Left lung (tissue), 10 donors: ENCODE data around the gene DAB1. TPM values are rescaled to one million over a fixed set of nuclear protein-coding genes. Genes with fewer than 3 reads are reported as not detected.

ENCODE experiments used
- ATAC-seq: fragments of 200-7000 bp; cut with Tn5 transposase; one replicate; pipeline ENCODE4 v1.9.1; 2020; ENCODE audit warnings: moderate library complexity
- DNase-seq, 4 donors: peaks; one replicate each; pipeline ENCODE4 v3.0.0-alpha.2; 2013 to 2020
- H3K27ac ChIP-seq, 2 donors: fragments of 200-600 bp; sonication (generic) in 1 of 2; one replicate each; pipeline versions ENCODE4 v1.5.0 to v1.8.0; 2020 to 2021
- H3K27me3 ChIP-seq, 2 donors: fragments of 200-600 bp; sonication (generic) in 1 of 2; one replicate each; pipeline versions ENCODE4 v1.5.0 to v1.8.0; 2020 to 2021
- H3K36me3 ChIP-seq, 2 donors: fragments of 200-600 bp; sonication (generic) in 1 of 2; one replicate each; pipeline versions ENCODE4 v1.5.0 to v1.8.0; 2020 to 2021
- H3K4me1 ChIP-seq, 2 donors: fragments of 200-600 bp; one replicate each; pipeline ENCODE4 v1.8.0; 2021
- H3K4me3 ChIP-seq, 2 donors: fragments of 200-600 bp; sonication (generic) in 1 of 2; one replicate each; pipeline versions ENCODE4 v1.5.0 to v1.8.0; 2020 to 2021; ENCODE audit warnings: mild to moderate bottlenecking in 1 of 2
- H3K9me3 ChIP-seq, 2 donors: fragments of 200-600 bp; sonication (generic) in 1 of 2; one replicate each; pipeline versions ENCODE4 v1.5.0 to v1.8.0; 2020 to 2021
- CTCF ChIP-seq, 2 donors: fragments of 200-600 bp; sonication (generic) in 1 of 2; IDR thresholded peaks; one replicate each; pipeline versions ENCODE4 v1.5.0 to v1.8.0; 2021; ENCODE audit warnings: antibody characterized with exemption in 2 of 2
- intact Hi-C, 2 donors: fragments of 100-400 bp; cut with DNase I; formaldehyde crosslinking; loops; one replicate each; pipeline versions ENCODE4 v1.11.2 to v1.14.2; 2022
- polyA plus RNA-seq, 6 donors: library from polyadenylated mRNA; unstranded; fragments of 120-200 nt; gene quantifications; one replicate each; pipeline ENCODE4 v1.2.1, GENCODE V29; 2013; ENCODE audit not compliant: insufficient read length in 6 of 6
- total RNA-seq, 2 donors: library from RNA; stranded (reverse); fragmentation: NEBNext Ultra II Directional; extraction: Animal tissue kit (Norgen Biotek cat#: 25700); gene quantifications; one replicate each; pipeline ENCODE4 v1.2.1, GENCODE V29; 2021
- donor health status: DM: no; HTN: yes; CAD: no.
- donor health status: DM: no; HTN: no; CAD: no.

The DAB1 gene
- total and polyA plus RNA-seq, 8 donors: 0.17 to 1.7 (median 1.1) TPM

GRCh38 chr1:57067863-57068262, 356.0 kb downstream of the DAB1 start:
- no peak overlapping the region for H3K27ac ChIP-seq
- ATAC-seq: peak; percentile 19
- H3K36me3 ChIP-seq: no peaks in the 10 kb centered on the region
- intact Hi-C loops: no loop called here
- H3K4me3 ChIP-seq: no peak overlapping the region
- no peaks in the 10 kb centered on the region for H3K4me1 ChIP-seq
- no peaks in the 10 kb centered on the region for H3K27me3 ChIP-seq
- no peak for TF ChIP-seq CTCF (IDR thresholded peaks at IDR 0.05)
- H3K9me3 ChIP-seq: no peaks in the 10 kb centered on the region
- peak in 2 of 4 donors; percentile 31 to 83 for DNase-seq

DNA sequence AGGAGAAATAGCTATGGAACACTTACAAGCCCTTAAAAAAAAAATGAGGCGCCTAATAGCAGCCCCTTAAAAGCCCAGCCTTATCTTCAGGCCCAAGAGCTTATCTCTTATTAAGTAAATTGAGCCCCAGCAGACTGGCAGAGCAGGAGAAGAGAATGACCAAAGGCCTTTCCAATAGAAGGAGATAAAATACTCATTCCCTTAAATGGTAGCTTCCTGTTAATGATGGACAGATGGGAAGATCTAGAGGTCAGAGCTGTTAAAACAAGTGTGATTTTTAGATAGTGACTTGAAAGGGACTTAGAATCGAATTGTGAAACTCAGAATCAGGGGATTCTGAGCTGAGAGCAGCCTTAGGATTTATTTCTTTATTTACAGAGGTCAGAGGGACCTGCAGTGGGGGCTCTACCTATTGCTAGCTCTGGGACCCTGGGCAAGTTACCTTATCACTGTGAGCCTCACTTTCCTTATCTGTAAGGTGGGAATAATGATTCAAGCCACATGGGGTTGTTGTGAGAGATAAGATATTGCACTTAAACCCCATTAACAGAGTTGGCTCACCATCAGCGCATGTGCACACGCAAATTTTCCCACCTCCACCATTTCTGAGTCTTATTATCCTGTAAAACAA, 356.8 kb downstream of the DAB1 start:
- no peak for DNase-seq
- intact Hi-C loops: no loop called here
- ATAC-seq: no peak
- H3K4me3 ChIP-seq: no peak overlapping the region
- no peaks in the 10 kb centered on the region for H3K27me3 ChIP-seq
- no peak for TF ChIP-seq CTCF (IDR thresholded peaks at IDR 0.05)
- no peaks in the 10 kb centered on the region for H3K4me1 ChIP-seq
- no peak overlapping the region for H3K27ac ChIP-seq
- no peaks in the 10 kb centered on the region for H3K9me3 ChIP-seq
- no peaks in the 10 kb centered on the region for H3K36me3 ChIP-seq

- Histone ChIP-seq H3K36me3 (no peaks in the 10 kb centered on the region), H3K4me3 (no peak overlapping the region), H3K9me3 (no peaks in the 10 kb centered on the region), H3K27ac (no peak overlapping the region), H3K4me1 (no peaks in the 10 kb centered on the region), H3K27me3 (no peaks in the 10 kb centered on the region)
- intact Hi-C loops: no loop called here
- no peak for TF ChIP-seq CTCF (IDR thresholded peaks at IDR 0.05)
- DNase-seq: no peak
- no peak for ATAC-seq
Observed at GRCh38 chr1:57065442-57065841, 358.4 kb downstream of the DAB1 start.

DNA sequence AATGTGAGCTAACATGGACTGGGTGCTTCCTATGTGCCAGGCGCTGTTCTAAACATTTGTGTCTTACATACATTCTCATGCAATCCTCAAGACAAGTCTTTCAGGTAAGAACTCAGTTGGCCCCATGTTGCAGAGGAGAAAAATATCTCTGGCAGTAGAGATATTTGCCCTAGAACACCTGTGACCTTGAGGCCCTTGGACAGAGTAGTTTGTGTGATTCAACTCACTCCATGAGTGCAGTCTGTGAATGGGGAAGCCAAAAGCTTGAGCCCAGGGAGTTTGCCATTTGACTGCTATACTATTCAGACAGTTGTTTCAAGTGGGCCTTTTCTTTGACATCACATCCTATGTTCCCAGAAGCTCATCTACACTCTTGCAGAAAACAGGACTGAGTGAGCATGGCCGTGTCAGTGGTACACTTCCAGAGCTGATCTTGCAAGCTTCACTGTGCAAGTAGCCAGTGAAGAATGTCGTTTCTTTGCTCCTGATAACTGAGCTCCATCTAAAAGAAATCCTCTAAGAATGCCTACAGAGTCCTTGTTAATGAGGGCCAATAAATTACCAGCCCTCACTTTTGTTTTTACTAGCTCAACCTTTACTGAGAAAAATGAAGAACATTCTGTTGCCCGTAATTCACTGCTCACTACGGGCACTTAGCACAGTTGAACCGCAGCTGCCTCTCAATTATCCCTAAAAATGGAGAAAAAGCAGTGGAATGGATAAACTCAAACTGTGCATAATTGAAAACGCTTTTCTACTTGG, 359.3 kb downstream of the DAB1 start:
- DNase-seq (no peak), ATAC-seq (no peak)
- H3K36me3 ChIP-seq: no peaks in the 10 kb centered on the region
- intact Hi-C loops: no loop called here
- no peak overlapping the region for H3K27ac ChIP-seq
- TF ChIP-seq CTCF (IDR thresholded peaks at IDR 0.05): no peak
- H3K9me3 ChIP-seq: no peaks in the 10 kb centered on the region
- H3K27me3 ChIP-seq: no peaks in the 10 kb centered on the region
- no peak overlapping the region for H3K4me3 ChIP-seq
- H3K4me1 ChIP-seq: no peaks in the 10 kb centered on the region

- ATAC-seq (no peak), DNase-seq (no peak)
- H3K4me3 ChIP-seq: no peak overlapping the region
- intact Hi-C loops: no loop called here
- H3K9me3 ChIP-seq: no peaks in the 10 kb centered on the region
- no peaks in the 10 kb centered on the region for H3K36me3 ChIP-seq
- TF ChIP-seq CTCF (IDR thresholded peaks at IDR 0.05): no peak
- H3K4me1 ChIP-seq: no peaks in the 10 kb centered on the region
- no peak overlapping the region for H3K27ac ChIP-seq
- no peaks in the 10 kb centered on the region for H3K27me3 ChIP-seq
Observed at GRCh38 chr1:57063406-57064125, 360.3 kb downstream of the DAB1 start.
